HL-60 (cell line): Measurements from ENCODE around the gene LRRC55.

Experiments
- DNase-seq, 2 experiments: peaks; one replicate each; pipeline ENCODE4 v3.0.0-alpha.2; 2010 to 2020; ENCODE audit warnings: low read depth in 1 of 2, low spot score in 1 of 2
- H3K27ac ChIP-seq: fragments of 250-450 bp; sonication (Bioruptor Pico); replicated peaks from 2 replicates; pipeline ENCODE4 v1.5.1; 2020; ENCODE audit warnings: mild to moderate bottlenecking, moderate library complexity
- H3K27me3 ChIP-seq: fragments of 250-450 bp; sonication (Bioruptor Pico); 2 replicates; pipeline ENCODE4 v1.5.1; 2021; ENCODE audit warnings: mild to moderate bottlenecking, moderate library complexity; ENCODE audit not compliant: insufficient read depth, poor library complexity, severe bottlenecking
- H3K4me3 ChIP-seq: replicated peaks from 2 replicates; pipeline ENCODE4 v1.5.1; 2011; ENCODE audit warnings: mild to moderate bottlenecking, control low read depth, low read length; ENCODE audit not compliant: insufficient read depth
- GABPA ChIP-seq: IDR thresholded peaks from 2 replicates; pipeline ENCODE4 v1.6.1; 2012; ENCODE audit warnings: low read depth
- POLR2AphosphoS5 ChIP-seq: IDR thresholded peaks from 2 replicates; pipeline ENCODE4 v1.6.1; 2012; ENCODE audit warnings: low read depth
- SPI1 ChIP-seq: IDR thresholded peaks from 2 replicates; pipeline ENCODE4 v1.6.1; 2012; ENCODE audit warnings: low read depth, mild to moderate bottlenecking, borderline replicate concordance
- TF ChIP-seq, protein P1 (sequence below): IDR thresholded peaks from one replicate; pipeline ENCODE4 v1.5.1; 2011; ENCODE audit warnings: low read length, control low read depth, inconsistent platforms; ENCODE audit not compliant: insufficient read depth
- TF ChIP-seq, protein P2 (sequence below): IDR thresholded peaks from 2 replicates; pipeline ENCODE4 v1.6.1; 2012; ENCODE audit warnings: low read depth; ENCODE audit not compliant: insufficient replicate concordance

LRRC55 gene

GRCh38 chr11:57155838-57156607 is 25.7 kb upstream of the LRRC55 start:
- Histone ChIP-seq H3K4me3 (no peak overlapping the region), H3K27ac (no peak overlapping the region), H3K27me3 (no peaks in the 10 kb centered on the region)
- DNase-seq, result no peak
- TF ChIP-seq POLR2AphosphoS5 (no peak), GABPA (no peak)
- TF ChIP-seq, protein P1, sequence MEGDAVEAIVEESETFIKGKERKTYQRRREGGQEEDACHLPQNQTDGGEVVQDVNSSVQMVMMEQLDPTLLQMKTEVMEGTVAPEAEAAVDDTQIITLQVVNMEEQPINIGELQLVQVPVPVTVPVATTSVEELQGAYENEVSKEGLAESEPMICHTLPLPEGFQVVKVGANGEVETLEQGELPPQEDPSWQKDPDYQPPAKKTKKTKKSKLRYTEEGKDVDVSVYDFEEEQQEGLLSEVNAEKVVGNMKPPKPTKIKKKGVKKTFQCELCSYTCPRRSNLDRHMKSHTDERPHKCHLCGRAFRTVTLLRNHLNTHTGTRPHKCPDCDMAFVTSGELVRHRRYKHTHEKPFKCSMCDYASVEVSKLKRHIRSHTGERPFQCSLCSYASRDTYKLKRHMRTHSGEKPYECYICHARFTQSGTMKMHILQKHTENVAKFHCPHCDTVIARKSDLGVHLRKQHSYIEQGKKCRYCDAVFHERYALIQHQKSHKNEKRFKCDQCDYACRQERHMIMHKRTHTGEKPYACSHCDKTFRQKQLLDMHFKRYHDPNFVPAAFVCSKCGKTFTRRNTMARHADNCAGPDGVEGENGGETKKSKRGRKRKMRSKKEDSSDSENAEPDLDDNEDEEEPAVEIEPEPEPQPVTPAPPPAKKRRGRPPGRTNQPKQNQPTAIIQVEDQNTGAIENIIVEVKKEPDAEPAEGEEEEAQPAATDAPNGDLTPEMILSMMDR, result no peak
- TF ChIP-seq, protein P2, sequence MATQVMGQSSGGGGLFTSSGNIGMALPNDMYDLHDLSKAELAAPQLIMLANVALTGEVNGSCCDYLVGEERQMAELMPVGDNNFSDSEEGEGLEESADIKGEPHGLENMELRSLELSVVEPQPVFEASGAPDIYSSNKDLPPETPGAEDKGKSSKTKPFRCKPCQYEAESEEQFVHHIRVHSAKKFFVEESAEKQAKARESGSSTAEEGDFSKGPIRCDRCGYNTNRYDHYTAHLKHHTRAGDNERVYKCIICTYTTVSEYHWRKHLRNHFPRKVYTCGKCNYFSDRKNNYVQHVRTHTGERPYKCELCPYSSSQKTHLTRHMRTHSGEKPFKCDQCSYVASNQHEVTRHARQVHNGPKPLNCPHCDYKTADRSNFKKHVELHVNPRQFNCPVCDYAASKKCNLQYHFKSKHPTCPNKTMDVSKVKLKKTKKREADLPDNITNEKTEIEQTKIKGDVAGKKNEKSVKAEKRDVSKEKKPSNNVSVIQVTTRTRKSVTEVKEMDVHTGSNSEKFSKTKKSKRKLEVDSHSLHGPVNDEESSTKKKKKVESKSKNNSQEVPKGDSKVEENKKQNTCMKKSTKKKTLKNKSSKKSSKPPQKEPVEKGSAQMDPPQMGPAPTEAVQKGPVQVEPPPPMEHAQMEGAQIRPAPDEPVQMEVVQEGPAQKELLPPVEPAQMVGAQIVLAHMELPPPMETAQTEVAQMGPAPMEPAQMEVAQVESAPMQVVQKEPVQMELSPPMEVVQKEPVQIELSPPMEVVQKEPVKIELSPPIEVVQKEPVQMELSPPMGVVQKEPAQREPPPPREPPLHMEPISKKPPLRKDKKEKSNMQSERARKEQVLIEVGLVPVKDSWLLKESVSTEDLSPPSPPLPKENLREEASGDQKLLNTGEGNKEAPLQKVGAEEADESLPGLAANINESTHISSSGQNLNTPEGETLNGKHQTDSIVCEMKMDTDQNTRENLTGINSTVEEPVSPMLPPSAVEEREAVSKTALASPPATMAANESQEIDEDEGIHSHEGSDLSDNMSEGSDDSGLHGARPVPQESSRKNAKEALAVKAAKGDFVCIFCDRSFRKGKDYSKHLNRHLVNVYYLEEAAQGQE, result no peak

DNA sequence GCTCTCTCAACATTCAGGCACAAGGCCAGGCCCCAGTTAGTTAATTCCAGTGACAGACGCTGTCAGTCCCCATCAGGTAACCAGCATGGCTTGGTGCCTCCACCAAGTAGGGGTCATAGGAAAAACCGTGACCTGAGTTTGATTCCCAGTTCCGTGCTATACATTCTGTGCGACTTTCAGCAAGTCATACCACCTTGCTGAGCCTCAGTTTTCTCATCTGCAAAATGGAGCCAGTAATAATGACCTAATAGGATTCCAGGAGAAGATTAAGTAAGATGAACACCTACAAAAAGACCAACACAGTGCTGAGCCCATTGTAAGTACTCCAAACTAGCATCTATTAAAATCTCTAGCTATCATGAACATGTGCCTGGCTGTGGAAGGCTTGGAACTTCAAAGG is 24.8 kb upstream of the LRRC55 start:
- no peaks in the 10 kb centered on the region for H3K27me3 ChIP-seq
- DNase-seq, result no peak
- H3K4me3 ChIP-seq, result no peak overlapping the region
- no peak overlapping the region for H3K27ac ChIP-seq
- TF ChIP-seq, protein P1, result no peak
- TF ChIP-seq POLR2AphosphoS5, result no peak
- TF ChIP-seq GABPA, result no peak
- TF ChIP-seq, protein P2, result no peak
- TF ChIP-seq SPI1, result no peak

- Histone ChIP-seq H3K27ac (no peak overlapping the region), H3K27me3 (no peaks in the 10 kb centered on the region), H3K4me3 (no peak overlapping the region)
- no peak for DNase-seq
- TF ChIP-seq SPI1 (no peak), GABPA (no peak), POLR2AphosphoS5 (no peak)
- TF ChIP-seq, protein P1, result no peak
- TF ChIP-seq, protein P2, result no peak
These were observed 24.1 kb upstream of the LRRC55 start for GRCh38 chr11:57157624-57158023.
